ENCODE data around the gene ATP11A.

ATP11A gene

DNA sequence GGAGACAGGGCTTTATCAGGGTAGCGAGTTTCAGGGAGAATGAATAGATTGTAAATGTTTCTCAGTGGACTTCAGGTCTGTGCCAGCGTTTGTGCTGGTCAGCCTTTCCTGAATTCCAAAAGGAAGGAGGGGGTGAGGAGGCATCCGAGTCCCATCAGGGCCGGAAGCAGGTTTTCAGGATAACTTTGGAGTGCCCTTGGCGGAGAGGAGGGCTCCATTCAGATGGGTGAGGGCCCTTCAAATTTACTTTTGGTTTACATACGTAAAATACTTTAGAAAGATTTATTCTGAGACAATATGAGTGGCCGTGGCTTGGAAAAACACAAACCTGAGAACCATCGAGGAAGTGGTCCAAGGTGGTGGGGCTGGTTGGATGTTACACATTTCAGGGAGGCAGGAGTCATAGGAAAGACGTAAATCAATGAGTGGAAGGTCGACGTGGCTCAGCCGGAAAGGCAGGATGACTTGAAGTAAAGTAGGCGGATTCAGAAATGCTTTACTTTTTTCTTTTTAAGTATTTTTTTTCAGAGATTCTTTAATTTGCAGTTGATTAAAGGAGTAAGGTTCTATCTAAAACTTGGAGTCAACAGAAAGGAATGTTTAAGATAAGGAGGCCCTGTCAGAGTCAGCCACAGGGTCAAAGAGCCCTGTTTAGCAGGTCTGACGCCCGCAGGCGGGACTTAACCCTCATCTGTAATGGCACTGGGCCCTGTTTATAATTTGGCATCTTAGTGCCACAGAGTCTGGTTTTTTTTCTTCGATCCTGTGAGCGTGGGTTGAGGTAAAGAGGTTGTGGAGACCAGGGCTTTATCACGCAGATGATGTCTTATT lies 32.8 kb downstream of the ATP11A start:
- Histone ChIP-seq H3K4me2 (no peak overlapping the region), H3K36me3 (ENCODE audit: insufficient read depth) (no peaks in the 10 kb centered on the region), H4K20me1 (ENCODE audit: insufficient read depth) (no peaks in the 10 kb centered on the region), H3K4me1 (ENCODE audit: low read depth, poor library complexity, severe bottlenecking) (no peaks in the 10 kb centered on the region), H3K4me3 (IDR thresholded peaks at IDR 0.05; ENCODE audit: insufficient read depth, low read depth, low read length) (no peak overlapping the region), H3K79me2 (ENCODE audit: insufficient read depth, low read depth) (no peaks in the 10 kb centered on the region), H3K27ac (no peak overlapping the region), H3K27me3 (ENCODE audit: insufficient read depth, low read depth) (no peaks in the 10 kb centered on the region), H2AFZ (ENCODE audit: low read depth) (no peak overlapping the region), H3K9ac (no peak overlapping the region)
- TF ChIP-seq, protein P1, sequence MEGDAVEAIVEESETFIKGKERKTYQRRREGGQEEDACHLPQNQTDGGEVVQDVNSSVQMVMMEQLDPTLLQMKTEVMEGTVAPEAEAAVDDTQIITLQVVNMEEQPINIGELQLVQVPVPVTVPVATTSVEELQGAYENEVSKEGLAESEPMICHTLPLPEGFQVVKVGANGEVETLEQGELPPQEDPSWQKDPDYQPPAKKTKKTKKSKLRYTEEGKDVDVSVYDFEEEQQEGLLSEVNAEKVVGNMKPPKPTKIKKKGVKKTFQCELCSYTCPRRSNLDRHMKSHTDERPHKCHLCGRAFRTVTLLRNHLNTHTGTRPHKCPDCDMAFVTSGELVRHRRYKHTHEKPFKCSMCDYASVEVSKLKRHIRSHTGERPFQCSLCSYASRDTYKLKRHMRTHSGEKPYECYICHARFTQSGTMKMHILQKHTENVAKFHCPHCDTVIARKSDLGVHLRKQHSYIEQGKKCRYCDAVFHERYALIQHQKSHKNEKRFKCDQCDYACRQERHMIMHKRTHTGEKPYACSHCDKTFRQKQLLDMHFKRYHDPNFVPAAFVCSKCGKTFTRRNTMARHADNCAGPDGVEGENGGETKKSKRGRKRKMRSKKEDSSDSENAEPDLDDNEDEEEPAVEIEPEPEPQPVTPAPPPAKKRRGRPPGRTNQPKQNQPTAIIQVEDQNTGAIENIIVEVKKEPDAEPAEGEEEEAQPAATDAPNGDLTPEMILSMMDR (conservative IDR thresholded peaks at IDR 0.05; ENCODE audit: low read depth, low read length): no peak

DNA sequence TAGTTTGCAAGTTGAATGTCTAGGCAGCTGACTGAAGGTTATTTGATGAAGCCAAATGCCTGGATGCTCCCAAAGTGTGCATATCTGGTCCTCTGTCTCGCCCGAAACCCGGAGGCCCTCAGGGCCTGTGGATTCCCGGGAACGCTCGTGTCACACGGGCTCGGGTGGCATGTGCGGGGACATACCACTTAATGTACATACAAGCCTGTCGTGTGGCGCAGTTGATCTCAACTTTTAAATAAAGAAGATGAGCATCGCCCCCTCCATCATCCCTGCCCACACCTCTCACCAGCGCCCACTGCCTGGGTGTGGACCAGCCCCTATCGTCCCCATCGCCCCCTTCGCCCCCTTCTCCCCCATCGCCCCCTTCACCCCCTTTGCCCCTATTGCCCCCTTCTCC lies 33.9 kb downstream of the ATP11A start:
- no peaks in the 10 kb centered on the region for H3K36me3 ChIP-seq (ENCODE audit: insufficient read depth)
- H3K79me2 ChIP-seq (ENCODE audit: insufficient read depth, low read depth): no peaks in the 10 kb centered on the region

DNA sequence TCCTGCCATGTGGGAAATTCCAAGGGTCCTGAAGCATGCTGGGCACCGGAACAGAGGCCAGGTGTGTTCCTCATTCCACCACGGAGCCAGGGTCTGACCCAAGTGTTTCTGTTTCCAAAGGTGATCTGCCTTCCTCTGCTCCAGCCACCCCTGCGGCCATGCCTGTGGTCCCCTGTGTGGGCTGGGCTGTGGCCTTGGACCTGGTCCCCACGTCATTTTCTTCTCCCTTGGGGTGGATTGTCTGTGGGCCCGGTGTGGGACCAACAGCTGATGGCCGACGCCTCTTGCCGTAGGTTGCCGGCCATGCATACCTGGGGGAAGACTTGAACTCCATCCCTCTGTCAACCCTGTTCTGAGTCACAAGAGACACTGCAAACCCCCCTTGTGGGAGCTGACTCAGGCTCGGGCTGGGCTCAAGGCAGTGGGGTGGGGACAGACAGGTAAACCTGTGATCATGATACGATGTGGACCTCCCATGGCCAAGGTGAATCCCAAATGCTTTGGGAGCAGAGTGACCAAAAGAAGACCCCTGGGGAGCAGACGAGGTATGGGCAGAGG lies 35.0 kb downstream of the ATP11A start:
- Histone ChIP-seq H4K20me1 (ENCODE audit: insufficient read depth) (no peaks in the 10 kb centered on the region), H3K27ac (no peak overlapping the region), H3K9ac (no peak overlapping the region), H3K27me3 (ENCODE audit: insufficient read depth, low read depth) (no peaks in the 10 kb centered on the region), H2AFZ (ENCODE audit: low read depth) (no peak overlapping the region), H3K79me2 (ENCODE audit: insufficient read depth, low read depth) (no peaks in the 10 kb centered on the region), H3K4me2 (no peak overlapping the region), H3K4me3 (IDR thresholded peaks at IDR 0.05; ENCODE audit: insufficient read depth, low read depth, low read length) (no peak overlapping the region), H3K36me3 (ENCODE audit: insufficient read depth) (no peaks in the 10 kb centered on the region), H3K4me1 (ENCODE audit: low read depth, poor library complexity, severe bottlenecking) (no peaks in the 10 kb centered on the region)
- TF ChIP-seq, protein P1 (conservative IDR thresholded peaks at IDR 0.05; ENCODE audit: low read depth, low read length): no peak

More for the DNA sequence above, 33.9 kb downstream of the ATP11A start:
- no peak overlapping the region for H3K4me2 ChIP-seq
- no peak overlapping the region for H3K4me3 ChIP-seq (IDR thresholded peaks at IDR 0.05; ENCODE audit: insufficient read depth, low read depth, low read length)
- no peak overlapping the region for H2AFZ ChIP-seq (ENCODE audit: low read depth)
- no peaks in the 10 kb centered on the region for H4K20me1 ChIP-seq (ENCODE audit: insufficient read depth)
- no peaks in the 10 kb centered on the region for H3K4me1 ChIP-seq (ENCODE audit: low read depth, poor library complexity, severe bottlenecking)
- H3K27me3 ChIP-seq (ENCODE audit: insufficient read depth, low read depth): no peaks in the 10 kb centered on the region
- H3K9ac ChIP-seq: no peak overlapping the region
- TF ChIP-seq, protein P1 (conservative IDR thresholded peaks at IDR 0.05; ENCODE audit: low read depth, low read length): no peak
- no peak overlapping the region for H3K27ac ChIP-seq

DNA sequence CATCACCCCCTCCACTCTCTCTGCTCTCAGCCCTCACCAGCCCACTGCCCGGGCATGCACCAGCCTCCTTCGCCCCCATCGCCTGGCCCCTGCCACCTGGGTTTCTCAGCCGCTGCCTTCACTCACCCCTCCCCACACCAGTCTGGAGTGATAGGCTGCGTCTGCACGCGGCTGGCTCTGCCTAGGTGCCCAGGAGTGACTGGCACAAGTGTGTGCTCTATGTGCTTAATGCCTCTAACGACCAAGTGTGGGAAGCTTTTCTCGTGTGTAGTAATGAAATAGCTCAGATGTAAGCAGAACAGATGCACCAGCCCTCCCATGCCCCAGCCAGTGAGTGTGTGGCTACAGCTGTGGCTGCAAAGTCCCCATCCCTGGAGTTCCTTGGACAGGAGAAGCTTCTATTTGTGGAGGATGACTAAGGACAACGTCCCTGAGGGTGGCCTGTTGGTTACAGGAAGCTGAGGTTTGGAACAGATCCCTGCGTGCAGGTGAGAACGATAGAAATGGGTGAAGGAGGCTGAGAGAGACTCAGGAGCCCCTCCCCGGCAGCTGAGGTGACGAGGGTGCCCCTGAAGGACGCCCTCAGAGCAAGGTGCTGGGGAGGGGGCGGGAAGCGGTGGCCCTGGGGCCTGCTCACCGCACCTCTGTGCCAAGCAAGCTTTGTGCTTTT lies 35.6 kb downstream of the ATP11A start:
- H3K27ac ChIP-seq: no peak overlapping the region
- H2AFZ ChIP-seq (ENCODE audit: low read depth): no peak overlapping the region
- no peaks in the 10 kb centered on the region for H3K36me3 ChIP-seq (ENCODE audit: insufficient read depth)
- TF ChIP-seq, protein P1 (conservative IDR thresholded peaks at IDR 0.05; ENCODE audit: low read depth, low read length): no peak
- H4K20me1 ChIP-seq (ENCODE audit: insufficient read depth): no peaks in the 10 kb centered on the region
- no peaks in the 10 kb centered on the region for H3K27me3 ChIP-seq (ENCODE audit: insufficient read depth, low read depth)
- no peaks in the 10 kb centered on the region for H3K79me2 ChIP-seq (ENCODE audit: insufficient read depth, low read depth)
- no peaks in the 10 kb centered on the region for H3K4me1 ChIP-seq (ENCODE audit: low read depth, poor library complexity, severe bottlenecking)
- H3K4me2 ChIP-seq: no peak overlapping the region
- no peak overlapping the region for H3K4me3 ChIP-seq (IDR thresholded peaks at IDR 0.05; ENCODE audit: insufficient read depth, low read depth, low read length)
- H3K9ac ChIP-seq: no peak overlapping the region
